Fibroblast of mammary gland (primary cell): ENCODE data around the gene PIK3R1.

Experiments
- DNase-seq: peaks from one replicate; pipeline ENCODE4 v3.0.0-alpha.2; 2010; ENCODE audit warnings: low read depth
- H3K4me3 ChIP-seq: 2 replicates; pipeline ENCODE4 v1.5.1; 2011; ENCODE audit warnings: low read depth, mild to moderate bottlenecking, low read length, moderate library complexity; ENCODE audit not compliant: control insufficient read depth
- CTCF ChIP-seq: conservative IDR thresholded peaks from 2 replicates; pipeline ENCODE4 v1.5.1; 2011; ENCODE audit warnings: low read depth, low read length, inconsistent platforms; ENCODE audit not compliant: control insufficient read depth, insufficient read depth

The PIK3R1 gene

GRCh38 chr5:68314465-68314864 is 98.9 kb downstream of the PIK3R1 start:
- no peak for DNase-seq
- TF ChIP-seq CTCF: no peak

DNA sequence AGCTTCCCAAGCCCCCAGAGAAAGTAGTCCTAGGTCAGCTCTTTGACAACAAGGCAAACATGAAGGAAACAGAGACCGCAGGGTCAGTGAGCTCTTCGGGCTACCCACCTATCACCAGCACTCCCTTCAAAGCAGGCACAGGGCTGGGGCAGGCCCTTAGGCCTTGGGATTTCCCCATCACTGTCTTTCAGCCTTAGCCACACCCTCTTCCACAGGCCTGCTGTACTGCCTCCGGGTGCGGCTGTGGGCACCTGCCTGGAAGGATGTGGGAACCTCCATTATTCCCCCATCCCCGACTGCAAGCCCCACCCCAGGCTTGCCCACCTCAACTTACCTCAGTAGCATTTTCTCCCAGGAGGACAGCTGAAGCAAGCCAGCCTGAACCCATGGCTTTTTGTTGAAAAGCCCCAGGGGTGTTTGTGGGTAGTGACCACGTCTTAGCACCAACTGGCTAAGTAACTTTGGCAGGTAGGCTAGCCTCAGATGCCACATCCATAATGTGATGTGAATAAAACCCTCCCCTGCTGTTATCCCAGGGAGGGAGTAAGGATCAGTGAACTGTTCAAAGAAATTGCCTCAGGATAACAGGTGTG is 100.2 kb downstream of the PIK3R1 start:
- no peak for DNase-seq
- TF ChIP-seq CTCF: no peak
- no peak overlapping the region for H3K4me3 ChIP-seq

More at GRCh38 chr5:68314465-68314864, 98.9 kb downstream of the PIK3R1 start:
- H3K4me3 ChIP-seq: no peak overlapping the region

- no peak for TF ChIP-seq CTCF
- DNase-seq: no peak
- no peak overlapping the region for H3K4me3 ChIP-seq
These were observed 100.9 kb downstream of the PIK3R1 start for GRCh38 chr5:68316469-68316868.

GRCh38 chr5:68317646-68318045 is 102.1 kb downstream of the PIK3R1 start:
- TF ChIP-seq CTCF: no peak
- no peak overlapping the region for H3K4me3 ChIP-seq
- no peak for DNase-seq

GRCh38 chr5:68318955-68319705 is 103.6 kb downstream of the PIK3R1 start:
- peak; percentile 80 for DNase-seq
- no peak for TF ChIP-seq CTCF
- H3K4me3 ChIP-seq: no peak overlapping the region

DNA sequence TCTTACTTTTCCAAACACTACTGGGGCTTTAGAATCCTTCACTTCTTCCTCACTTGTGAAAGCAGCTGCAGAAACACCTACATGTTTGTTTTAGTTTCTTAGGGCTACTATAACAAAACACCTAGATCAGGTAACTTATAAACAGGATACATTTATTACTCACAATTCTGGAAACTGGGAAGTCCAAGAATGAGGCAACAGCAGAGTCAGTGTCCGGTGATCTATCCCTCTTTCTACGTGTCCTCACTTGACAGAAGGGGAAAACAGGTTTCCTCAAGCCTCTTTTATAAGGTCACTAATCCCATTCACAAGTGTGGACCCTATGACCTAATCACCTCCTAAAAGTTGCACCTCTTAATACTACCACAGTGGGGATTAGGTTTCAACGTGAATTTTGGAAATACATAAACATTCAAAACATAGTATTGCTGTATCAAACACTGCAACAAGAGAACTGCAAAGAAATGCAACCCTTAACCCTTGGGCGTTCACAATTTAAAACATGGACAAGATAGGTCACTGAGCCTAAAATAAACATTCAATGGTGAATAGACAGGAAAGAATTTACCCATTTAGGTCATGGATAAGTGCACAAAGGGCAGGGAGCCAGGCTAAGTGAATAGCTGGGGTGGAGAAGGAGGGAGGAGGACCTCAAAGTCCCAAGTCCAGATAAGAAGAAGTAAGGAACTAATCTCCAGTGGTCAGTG is 104.3 kb downstream of the PIK3R1 start:
- TF ChIP-seq CTCF: no peak
- DNase-seq: no peak
- no peak overlapping the region for H3K4me3 ChIP-seq
